GM21390 (cell line): ENCODE measurements around the gene CTU2.
"Not testable (repeated sequence)": the region's sequence is repeated elsewhere in the genome, so short reads cannot be mapped to it uniquely, and the experiment has no call there.

Source experiments
- ATAC-seq: cut with Tn5 transposase; IDR thresholded peaks from one replicate; pipeline ENCODE4 v1.9.1; 2021; ENCODE audit not compliant: unreplicated experiment

Gene CTU2

GRCh38 chr16:88706229-88706964, at the start of gene CTU2, which contains the start of gene RNF166:
Gene CTU2 (plus strand): TSS chr16:88706503. CDS start chr16:88706531, 28 bp downstream.
Gene RNF166 (minus strand): TSS chr16:88706408. CDS start chr16:88706325, 83 bp downstream.
- ATAC-seq, result peak; percentile 61

GRCh38 chr16:88657371-88657770, 48.9 kb upstream of the CTU2 start:
- ATAC-seq, result no peak

- no peak for ATAC-seq
These were observed 47.6 kb upstream of the CTU2 start for GRCh38 chr16:88658714-88659113.

- ATAC-seq, result no peak
These were observed 47.1 kb upstream of the CTU2 start for GRCh38 chr16:88659160-88659559.

GRCh38 chr16:88661468-88661867, 44.8 kb upstream of the CTU2 start:
- no peak for ATAC-seq

GRCh38 chr16:88662222-88662842, 44.0 kb upstream of the CTU2 start:
- ATAC-seq, result no peak

GRCh38 chr16:88662843-88663606, 43.3 kb upstream of the CTU2 start, which contains the start of gene MVD:
Gene MVD (minus strand): TSS chr16:88663091. CDS start chr16:88663080, 11 bp downstream.
- ATAC-seq, result peak; percentile 89

- no peak for ATAC-seq
These were observed 41.2 kb upstream of the CTU2 start for GRCh38 chr16:88665148-88665547.

- no peak for ATAC-seq
These were observed 40.7 kb upstream of the CTU2 start for GRCh38 chr16:88665570-88665969.

- no peak for ATAC-seq
These were observed 38.8 kb upstream of the CTU2 start for GRCh38 chr16:88667461-88667860.

- not testable (repeated sequence) for ATAC-seq
These were observed 36.8 kb upstream of the CTU2 start for GRCh38 chr16:88669493-88669892.

- ATAC-seq, result no peak
These were observed 36.3 kb upstream of the CTU2 start for GRCh38 chr16:88669980-88670379.

GRCh38 chr16:88671806-88672205, 34.5 kb upstream of the CTU2 start:
- no peak for ATAC-seq

GRCh38 chr16:88672776-88673175, 33.5 kb upstream of the CTU2 start:
- ATAC-seq, result no peak

GRCh38 chr16:88673716-88674379, 32.5 kb upstream of the CTU2 start:
- ATAC-seq, result no peak

- ATAC-seq, result no peak
These were observed 29.6 kb upstream of the CTU2 start for GRCh38 chr16:88676502-88677242.

- no peak for ATAC-seq
These were observed 28.6 kb upstream of the CTU2 start for GRCh38 chr16:88677721-88678120.

GRCh38 chr16:88678224-88678979, 27.9 kb upstream of the CTU2 start:
- ATAC-seq, result no peak

GRCh38 chr16:88680554-88681083, 25.7 kb upstream of the CTU2 start:
- ATAC-seq, result no peak
